Ascending aorta (tissue), 2 donors: ENCODE measurements around the gene EPB41L4A. TPM values are rescaled to one million over a fixed set of nuclear protein-coding genes. Genes with fewer than 3 reads are reported as not detected.

Experiments
- DNase-seq, 2 donors: peaks; one replicate each; pipeline ENCODE4 v3.0.0-alpha.2; 2019; ENCODE audit warnings: low spot score in 2 of 2
- H3K27ac ChIP-seq, 2 donors: fragments of 200-600 bp; sonication (generic); one replicate each; pipeline ENCODE4 v1.5.1; 2016 to 2017; ENCODE audit warnings: mild to moderate bottlenecking in 1 of 2
- H3K27me3 ChIP-seq: fragments of 200-600 bp; sonication (generic); one replicate; pipeline ENCODE4 v1.5.1; 2017
- H3K36me3 ChIP-seq, 2 donors: fragments of 200-600 bp; sonication (generic); one replicate each; pipeline ENCODE4 v1.5.1; 2016
- H3K4me1 ChIP-seq, 2 donors: fragments of 200-600 bp; sonication (generic); one replicate each; pipeline ENCODE4 v1.5.1; 2016 to 2017; ENCODE audit warnings: mild to moderate bottlenecking in 1 of 2
- H3K4me3 ChIP-seq, 2 donors: fragments of 200-600 bp; sonication (generic); one replicate each; pipeline ENCODE4 v1.5.1; 2016 to 2017; ENCODE audit warnings: mild to moderate bottlenecking in 1 of 2
- H3K9me3 ChIP-seq, 2 donors: fragments of 200-600 bp; sonication (generic); one replicate each; pipeline ENCODE4 v1.5.1; 2016
- intact Hi-C: fragments of 100-400 bp; cut with DNase I; formaldehyde crosslinking; loops from one replicate; pipeline ENCODE4 v1.15.1; 2023
- total RNA-seq: library from RNA; depleted of rRNA; stranded (reverse); fragments of >200 nt; gene quantifications from one replicate; pipeline ENCODE4 v1.1.0, GENCODE V29; 2016
- TF ChIP-seq, protein P1 (sequence below), 3 experiments: fragments of 200-600 bp in 2 of 3; fragments of 450-650 bp in 1 of 3; sonication (generic) in 2 of 3; IDR thresholded peaks; one replicate each; pipeline ENCODE4 v1.5.1; 2016 to 2019; ENCODE audit warnings: antibody characterized with exemption in 3 of 3, mild to moderate bottlenecking in 1 of 3, moderate library complexity in 1 of 3

Gene EPB41L4A
- total RNA-seq, 1 donor from 2014 or later = 9.4 TPM

DNA sequence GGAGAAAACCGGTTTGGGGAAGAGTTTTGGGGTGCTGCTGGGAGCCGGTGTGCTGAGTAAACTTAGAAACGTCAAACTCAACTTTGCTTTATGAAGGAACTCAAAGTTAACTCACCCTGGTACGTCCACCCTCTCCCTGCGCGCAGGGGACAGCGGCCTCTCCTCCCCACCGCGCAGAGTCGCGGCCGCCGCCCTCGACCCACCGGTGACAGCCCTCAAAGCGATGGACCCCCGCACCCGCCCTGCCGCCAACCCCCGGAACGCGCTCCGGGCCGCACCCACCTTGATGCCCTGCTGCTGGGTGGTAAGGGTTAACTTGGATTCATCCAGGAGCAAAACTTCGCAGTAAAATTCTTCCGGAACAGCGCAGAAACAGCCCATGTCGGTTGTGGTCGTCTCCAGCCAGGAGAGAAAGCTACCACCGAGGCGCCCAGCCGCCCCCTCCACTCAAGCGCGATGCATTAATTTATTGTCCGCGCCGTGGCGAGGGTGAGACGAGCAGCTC is 366 bp downstream of the EPB41L4A start:
- no peak for DNase-seq
- Histone ChIP-seq H3K4me1 (peaks cover 0 to 2% of the 10 kb centered on the region in 2 donors), H3K9me3 (no peaks in the 10 kb centered on the region), H3K4me3 (peak overlapping the region; percentile 82), H3K36me3 (no peaks in the 10 kb centered on the region), H3K27ac (peak overlapping the region; percentile 77 to 84), H3K27me3 (no peaks in the 10 kb centered on the region)
- intact Hi-C loops = loop anchor here (2.0 kb wide), 1 partner anchor 244 kb away; no protein-coding TSS in a partner anchor
- TF ChIP-seq, protein P1, sequence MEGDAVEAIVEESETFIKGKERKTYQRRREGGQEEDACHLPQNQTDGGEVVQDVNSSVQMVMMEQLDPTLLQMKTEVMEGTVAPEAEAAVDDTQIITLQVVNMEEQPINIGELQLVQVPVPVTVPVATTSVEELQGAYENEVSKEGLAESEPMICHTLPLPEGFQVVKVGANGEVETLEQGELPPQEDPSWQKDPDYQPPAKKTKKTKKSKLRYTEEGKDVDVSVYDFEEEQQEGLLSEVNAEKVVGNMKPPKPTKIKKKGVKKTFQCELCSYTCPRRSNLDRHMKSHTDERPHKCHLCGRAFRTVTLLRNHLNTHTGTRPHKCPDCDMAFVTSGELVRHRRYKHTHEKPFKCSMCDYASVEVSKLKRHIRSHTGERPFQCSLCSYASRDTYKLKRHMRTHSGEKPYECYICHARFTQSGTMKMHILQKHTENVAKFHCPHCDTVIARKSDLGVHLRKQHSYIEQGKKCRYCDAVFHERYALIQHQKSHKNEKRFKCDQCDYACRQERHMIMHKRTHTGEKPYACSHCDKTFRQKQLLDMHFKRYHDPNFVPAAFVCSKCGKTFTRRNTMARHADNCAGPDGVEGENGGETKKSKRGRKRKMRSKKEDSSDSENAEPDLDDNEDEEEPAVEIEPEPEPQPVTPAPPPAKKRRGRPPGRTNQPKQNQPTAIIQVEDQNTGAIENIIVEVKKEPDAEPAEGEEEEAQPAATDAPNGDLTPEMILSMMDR (IDR thresholded peaks at IDR 0.05) = no peak

DNA sequence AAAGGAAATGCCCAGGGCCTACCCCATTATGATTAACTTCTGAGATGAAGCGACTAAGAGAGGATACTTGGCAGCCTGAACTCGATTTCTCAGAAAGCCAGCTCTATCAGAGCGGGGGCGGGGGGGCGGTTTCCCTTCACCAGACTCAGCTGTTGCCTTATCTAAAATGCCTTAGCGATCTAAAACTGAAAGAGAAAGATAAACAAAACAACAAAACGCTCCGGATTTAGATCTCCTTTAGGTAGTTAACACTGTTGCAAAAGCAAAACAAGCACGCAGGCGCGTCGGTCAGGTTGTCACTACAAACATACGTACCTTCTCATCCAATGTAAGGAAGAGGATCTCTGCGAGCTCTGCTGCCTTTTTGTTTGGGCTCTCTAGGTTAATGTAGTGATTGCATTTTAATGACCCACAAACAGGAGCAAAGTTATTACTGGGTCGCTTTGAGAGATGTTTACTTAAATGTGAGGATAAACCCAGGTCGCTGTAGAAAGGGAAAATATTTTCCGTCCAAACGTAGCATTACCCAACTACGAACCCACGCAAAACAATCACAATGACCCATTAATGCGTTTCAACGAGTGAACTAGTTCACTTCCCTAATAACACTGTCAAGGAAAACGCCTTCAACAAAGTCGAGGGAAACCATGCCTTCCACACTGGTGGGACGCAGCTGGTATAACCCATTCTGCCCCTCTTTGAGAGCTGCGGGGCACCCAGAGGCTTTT is 982 bp downstream of the EPB41L4A start:
- Histone ChIP-seq H3K9me3 (no peaks in the 10 kb centered on the region), H3K27ac (peak overlapping the region; percentile 77 to 84), H3K36me3 (no peaks in the 10 kb centered on the region), H3K27me3 (no peaks in the 10 kb centered on the region), H3K4me3 (peak overlapping the region; percentile 82), H3K4me1 (peaks cover 0 to 2% of the 10 kb centered on the region in 2 donors)
- intact Hi-C loops = loop anchor here (2.0 kb wide), 1 partner anchor 243 kb away; no protein-coding TSS in a partner anchor
- DNase-seq = peak in 1 of 2 donors; percentile 65
- TF ChIP-seq, protein P1 (IDR thresholded peaks at IDR 0.05) = no peak

- no peak for DNase-seq
- TF ChIP-seq, protein P1 (IDR thresholded peaks at IDR 0.05) = no peak
- H3K27me3 ChIP-seq = no peaks in the 10 kb centered on the region
- H3K27ac ChIP-seq = no peak overlapping the region
- intact Hi-C loops = no loop called here
- H3K4me1 ChIP-seq = peaks cover 0 to 2% of the 10 kb centered on the region in 2 donors
- no peak overlapping the region for H3K4me3 ChIP-seq
- no peaks in the 10 kb centered on the region for H3K36me3 ChIP-seq
- H3K9me3 ChIP-seq = no peaks in the 10 kb centered on the region
These were observed 3.5 kb downstream of the EPB41L4A start for GRCh38 chr5:112415552-112415951.

DNA sequence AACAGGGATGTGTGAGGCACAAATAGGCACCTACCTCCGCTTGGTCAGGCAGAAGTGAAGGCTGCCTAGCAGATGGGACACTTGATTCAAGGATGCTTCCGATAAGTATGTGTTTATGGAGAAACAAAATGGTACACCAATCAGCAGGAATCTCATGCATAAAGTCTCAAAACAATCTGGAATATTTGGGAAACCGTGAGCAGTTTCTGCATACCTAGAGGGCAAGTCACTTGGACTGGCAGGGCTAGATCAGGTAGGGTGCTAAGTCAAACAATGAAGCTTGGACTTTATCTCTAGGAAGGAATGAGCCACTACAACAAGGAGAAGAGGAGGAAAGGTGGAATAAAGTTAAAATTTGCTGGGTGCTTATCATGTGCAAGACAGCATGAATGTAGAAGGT is 5.5 kb downstream of the EPB41L4A start:
- no peaks in the 10 kb centered on the region for H3K27me3 ChIP-seq
- DNase-seq = no peak
- H3K4me3 ChIP-seq = no peak overlapping the region
- H3K4me1 ChIP-seq = peaks cover 0 to 2% of the 10 kb centered on the region in 2 donors
- no peaks in the 10 kb centered on the region for H3K36me3 ChIP-seq
- H3K27ac ChIP-seq = no peak overlapping the region
- intact Hi-C loops = no loop called here
- H3K9me3 ChIP-seq = no peaks in the 10 kb centered on the region
- TF ChIP-seq, protein P1 (IDR thresholded peaks at IDR 0.05) = no peak

GRCh38 chr5:112412346-112412745 is 6.7 kb downstream of the EPB41L4A start:
- Histone ChIP-seq H3K36me3 (no peaks in the 10 kb centered on the region), H3K27ac (no peak overlapping the region), H3K4me3 (no peak overlapping the region), H3K4me1 (no peaks in the 10 kb centered on the region), H3K27me3 (no peaks in the 10 kb centered on the region), H3K9me3 (no peaks in the 10 kb centered on the region)
- no peak for DNase-seq
- intact Hi-C loops = no loop called here
- TF ChIP-seq, protein P1 (IDR thresholded peaks at IDR 0.05) = no peak
